Urinary bladder (tissue), 4 donors: Measurements from ENCODE around the gene HRH1. TPM values are rescaled to one million over a fixed set of nuclear protein-coding genes. Genes with fewer than 3 reads are reported as not detected.
"Not testable (repeated sequence)": the region's sequence is repeated elsewhere in the genome, so short reads cannot be mapped to it uniquely, and the experiment has no call there.

Source experiments
- DNase-seq: peaks from one replicate; pipeline ENCODE4 v3.0.0-alpha.2; 2015; ENCODE audit errors: extremely low spot score
- H3K27ac ChIP-seq: one replicate; pipeline ENCODE4 v1.5.1; 2013; ENCODE audit warnings: low read depth, mild to moderate bottlenecking, moderate library complexity
- H3K36me3 ChIP-seq: one replicate; pipeline ENCODE4 v1.6.1; 2013; ENCODE audit warnings: mild to moderate bottlenecking, moderate library complexity; ENCODE audit not compliant: insufficient read depth
- H3K4me1 ChIP-seq: one replicate; pipeline ENCODE4 v1.6.1; 2013; ENCODE audit warnings: mild to moderate bottlenecking, moderate library complexity; ENCODE audit not compliant: insufficient read depth
- H3K4me3 ChIP-seq: one replicate; pipeline ENCODE4 v1.5.1; 2013; ENCODE audit warnings: low read depth, low read length
- WGBS: extraction: QIAGEN DNeasy Blood & Tissue Kit; methylation state at CpG from one replicate; pipeline ENCODE4 v1.1.7; 2013; 5-methylcytosine and 5-hydroxymethylcytosine counted together
- polyA plus RNA-seq: library from polyadenylated mRNA; stranded (reverse); fragments of 200-250 nt; gene quantifications from one replicate; pipeline ENCODE4 v1.2.3, GENCODE V29; 2013
- total RNA-seq: library from RNA; depleted of rRNA; stranded (reverse); fragments of >200 nt; gene quantifications from one replicate; pipeline ENCODE4 v1.2.3, GENCODE V29; 2014
- donor health status: healthy with polysubstance abuse.
- donor health status: healthy.

HRH1 gene, protein sequence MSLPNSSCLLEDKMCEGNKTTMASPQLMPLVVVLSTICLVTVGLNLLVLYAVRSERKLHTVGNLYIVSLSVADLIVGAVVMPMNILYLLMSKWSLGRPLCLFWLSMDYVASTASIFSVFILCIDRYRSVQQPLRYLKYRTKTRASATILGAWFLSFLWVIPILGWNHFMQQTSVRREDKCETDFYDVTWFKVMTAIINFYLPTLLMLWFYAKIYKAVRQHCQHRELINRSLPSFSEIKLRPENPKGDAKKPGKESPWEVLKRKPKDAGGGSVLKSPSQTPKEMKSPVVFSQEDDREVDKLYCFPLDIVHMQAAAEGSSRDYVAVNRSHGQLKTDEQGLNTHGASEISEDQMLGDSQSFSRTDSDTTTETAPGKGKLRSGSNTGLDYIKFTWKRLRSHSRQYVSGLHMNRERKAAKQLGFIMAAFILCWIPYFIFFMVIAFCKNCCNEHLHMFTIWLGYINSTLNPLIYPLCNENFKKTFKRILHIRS
- total RNA-seq (19.0 TPM), polyA plus RNA-seq (6.3 TPM)

- Histone ChIP-seq H3K4me3 (peak within 1 kb of the TSS; percentile 32), H3K4me1 (no peaks in the 10 kb centered on the region), H3K36me3 (no peaks in the 10 kb centered on the region), H3K27ac (peak within 1 kb of the TSS; percentile 28)
- DNase-seq, result no peak
- WGBS, result 2% methylated on average over 98 of the region's 98 CpGs
Observed at GRCh38 chr3:11154036-11154952, at the start of gene HRH1. Gene HRH1 (plus strand): TSS chr3:11154493. CDS start chr3:11259038, 104,545 bp downstream.

GRCh38 chr3:11113316-11113715, 41.0 kb upstream of the HRH1 start:
- H3K36me3 ChIP-seq, H3K4me3 ChIP-seq, DNase-seq, H3K4me1 ChIP-seq, H3K27ac ChIP-seq: not testable (repeated sequence)
- WGBS, result 73% methylated on average over 2 of the region's 2 CpGs

DNA sequence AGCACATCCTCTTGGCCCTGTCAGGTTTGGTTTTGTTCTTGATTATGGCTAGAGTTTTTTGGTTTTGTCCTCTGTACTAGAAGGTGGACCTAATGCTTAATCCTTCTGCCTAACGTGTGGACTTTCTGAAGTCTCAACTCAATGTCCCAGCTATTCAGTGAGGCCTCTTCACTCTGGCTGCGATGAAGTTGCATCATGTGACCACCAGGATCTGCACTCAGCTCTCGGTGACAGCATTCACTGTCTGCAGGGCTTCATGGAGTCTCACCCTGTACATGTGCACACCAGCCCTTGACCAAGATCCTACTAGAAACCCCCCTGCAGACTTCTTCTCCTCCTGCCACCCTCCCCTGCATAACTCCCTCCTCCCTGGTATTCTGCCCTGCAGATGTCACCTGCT, 38.7 kb upstream of the HRH1 start:
- H3K4me3 ChIP-seq, result no peak overlapping the region
- H3K4me1 ChIP-seq, result no peaks in the 10 kb centered on the region
- no peak for DNase-seq
- no peaks in the 10 kb centered on the region for H3K36me3 ChIP-seq
- no peak overlapping the region for H3K27ac ChIP-seq
- WGBS, result 78% methylated on average over 3 of the region's 3 CpGs

DNA sequence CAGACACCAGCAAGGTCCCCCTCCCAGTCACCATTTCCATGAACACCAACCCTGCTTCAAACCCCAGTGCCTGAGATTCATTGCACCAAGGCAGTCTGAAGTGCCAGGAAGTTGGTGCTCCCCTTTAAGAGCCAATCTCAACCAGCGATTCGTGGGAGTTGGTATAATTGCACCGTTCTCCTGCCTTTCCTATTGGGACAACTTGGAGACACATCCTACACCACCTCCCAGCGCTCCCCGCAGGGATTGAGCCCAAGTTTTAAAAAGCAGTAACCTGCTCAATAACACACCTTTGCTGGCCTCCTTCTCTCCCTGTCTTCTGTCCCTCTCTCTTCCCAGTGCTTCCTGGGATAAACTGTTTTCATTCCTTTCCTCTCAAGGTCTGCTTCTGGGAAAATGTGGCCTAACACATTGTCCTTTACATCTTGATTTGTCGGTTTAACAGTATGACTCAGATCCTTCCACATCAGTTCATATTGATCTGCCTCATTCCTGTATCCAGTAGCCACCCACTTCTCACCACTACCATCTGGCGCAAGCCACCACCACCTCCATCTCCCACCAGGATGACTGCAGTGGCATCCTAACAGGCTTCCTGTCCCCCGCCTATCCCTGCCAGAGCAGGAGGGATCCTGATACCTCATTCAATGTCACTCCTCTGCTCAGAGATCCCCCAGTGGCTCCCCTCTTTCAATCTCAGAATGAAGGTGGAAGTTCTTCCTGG, 37.8 kb upstream of the HRH1 start:
- H3K27ac ChIP-seq, result no peak overlapping the region
- H3K4me3 ChIP-seq, result no peak overlapping the region
- DNase-seq, result no peak
- no peaks in the 10 kb centered on the region for H3K4me1 ChIP-seq
- WGBS, result 88% methylated on average over 8 of the region's 8 CpGs
- no peaks in the 10 kb centered on the region for H3K36me3 ChIP-seq

- Histone ChIP-seq H3K4me1 (no peaks in the 10 kb centered on the region), H3K27ac (no peak overlapping the region), H3K4me3 (no peak overlapping the region), H3K36me3 (no peaks in the 10 kb centered on the region)
- WGBS, result 77% methylated on average over 10 of the region's 10 CpGs
- no peak for DNase-seq
Observed at GRCh38 chr3:11117591-11117990, 36.7 kb upstream of the HRH1 start.

GRCh38 chr3:11118181-11118682, 36.1 kb upstream of the HRH1 start:
- no peak for DNase-seq
- 64% methylated on average over 8 of the region's 8 CpGs for WGBS
- Histone ChIP-seq H3K4me3 (no peak overlapping the region), H3K4me1 (no peaks in the 10 kb centered on the region), H3K27ac (no peak overlapping the region), H3K36me3 (no peaks in the 10 kb centered on the region)

DNA sequence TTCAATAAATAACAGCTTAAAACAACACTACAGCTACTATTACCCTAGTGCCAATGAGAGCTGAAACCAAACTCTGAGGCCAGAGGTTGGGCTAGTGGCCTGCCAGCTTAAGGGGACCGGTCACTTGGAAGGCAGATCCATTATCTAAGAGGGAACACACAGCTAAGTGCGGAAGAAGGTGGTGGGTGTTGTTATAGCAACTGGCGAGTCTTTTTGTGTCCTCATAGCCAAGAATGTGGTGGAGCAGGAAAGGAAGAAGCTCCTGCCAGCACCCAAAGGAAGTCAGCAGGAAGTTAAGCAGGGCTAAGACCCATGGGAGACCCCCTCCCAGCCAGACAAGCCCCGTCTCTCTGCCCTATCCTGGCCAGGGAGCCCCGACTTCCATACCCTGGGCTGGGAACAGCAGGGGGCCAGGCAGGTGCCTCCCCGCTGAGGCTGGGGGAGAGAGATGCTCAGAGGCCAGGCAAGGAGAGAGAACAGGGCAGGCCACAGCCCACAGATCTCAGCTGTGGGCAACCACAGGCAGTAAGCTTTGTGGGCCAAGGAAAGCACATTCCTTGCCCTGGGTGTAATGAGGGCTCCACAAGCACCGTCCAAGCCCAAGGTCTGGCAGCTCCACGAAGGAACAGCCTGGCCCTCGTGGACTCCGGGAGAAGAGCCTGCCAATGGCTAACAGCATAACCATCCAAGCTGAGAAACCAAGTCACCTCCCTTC, 34.0 kb upstream of the HRH1 start:
- Histone ChIP-seq H3K4me1 (no peaks in the 10 kb centered on the region), H3K27ac (no peak overlapping the region), H3K36me3 (no peaks in the 10 kb centered on the region), H3K4me3 (no peak overlapping the region)
- DNase-seq, result no peak
- 66% methylated on average over 10 of the region's 10 CpGs for WGBS

DNA sequence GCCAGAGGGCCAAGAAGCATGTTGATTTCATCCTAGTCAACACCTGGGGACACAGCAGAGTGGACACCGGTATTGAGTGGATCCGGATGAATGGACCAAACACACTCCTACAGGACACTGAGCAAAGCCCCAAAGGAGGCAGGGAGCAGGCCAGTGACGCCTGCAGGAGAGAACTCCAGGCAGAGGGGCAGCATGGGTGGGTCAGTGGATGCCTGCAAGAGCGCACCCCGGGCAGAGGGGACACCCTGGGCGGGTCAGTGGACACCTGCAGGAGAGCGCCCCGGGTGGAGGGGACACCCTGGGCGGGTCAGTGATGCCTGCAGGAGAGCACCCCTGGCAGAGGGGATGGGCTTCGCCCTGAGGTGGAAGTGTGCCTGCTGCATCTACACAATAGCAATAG, 27.6 kb upstream of the HRH1 start:
- no peaks in the 10 kb centered on the region for H3K4me1 ChIP-seq
- 90% methylated on average over 10 of the region's 10 CpGs for WGBS
- no peak for DNase-seq
- no peaks in the 10 kb centered on the region for H3K36me3 ChIP-seq
- H3K4me3 ChIP-seq, result no peak overlapping the region
- H3K27ac ChIP-seq, result no peak overlapping the region

DNA sequence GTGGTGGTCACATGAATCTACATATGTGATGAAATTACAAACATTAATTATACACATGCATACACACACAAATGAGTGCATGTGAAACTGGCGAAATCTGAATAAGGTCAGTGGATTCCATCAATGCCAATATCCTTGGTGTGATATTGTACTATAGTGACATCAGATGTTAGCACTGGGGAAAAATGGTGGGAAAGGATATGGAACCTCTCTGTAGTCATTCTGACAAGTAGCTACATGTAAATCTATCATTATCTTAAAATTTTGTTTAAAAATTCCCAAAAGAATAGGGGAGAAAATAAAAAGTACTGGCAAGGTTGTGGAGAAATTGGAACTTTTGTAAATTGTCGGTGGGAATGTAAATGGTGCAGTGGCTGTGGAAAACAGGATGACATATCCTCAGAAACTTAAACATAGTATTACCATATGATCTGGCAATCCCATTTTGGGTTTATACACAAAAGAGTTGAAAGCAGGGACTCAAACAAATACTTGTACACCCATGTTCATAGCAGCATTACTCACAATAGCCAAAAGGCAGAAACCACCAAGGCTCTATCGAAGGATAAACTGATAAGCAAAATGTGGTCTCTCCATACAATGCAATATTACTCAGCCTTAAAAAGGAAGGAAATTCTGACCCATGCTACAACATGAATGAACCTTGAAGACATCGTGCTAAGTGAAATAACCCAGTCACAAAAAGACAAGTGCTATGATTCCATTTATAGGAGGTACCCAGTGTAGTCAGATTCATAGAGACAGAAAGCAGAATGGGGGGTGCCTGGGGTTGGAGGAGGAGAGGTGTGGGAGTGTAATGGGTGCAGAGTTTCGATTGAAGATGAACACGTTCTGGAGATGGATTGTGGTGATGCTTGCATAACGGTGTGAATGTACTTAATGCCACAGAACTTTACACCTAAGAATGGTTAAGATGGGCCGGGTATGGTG, 25.3 kb upstream of the HRH1 start:
- no peaks in the 10 kb centered on the region for H3K36me3 ChIP-seq
- no peaks in the 10 kb centered on the region for H3K4me1 ChIP-seq
- no peak overlapping the region for H3K4me3 ChIP-seq
- H3K27ac ChIP-seq, result no peak overlapping the region
- WGBS, result 89% methylated on average over 8 of the region's 8 CpGs
- no peak for DNase-seq

DNA sequence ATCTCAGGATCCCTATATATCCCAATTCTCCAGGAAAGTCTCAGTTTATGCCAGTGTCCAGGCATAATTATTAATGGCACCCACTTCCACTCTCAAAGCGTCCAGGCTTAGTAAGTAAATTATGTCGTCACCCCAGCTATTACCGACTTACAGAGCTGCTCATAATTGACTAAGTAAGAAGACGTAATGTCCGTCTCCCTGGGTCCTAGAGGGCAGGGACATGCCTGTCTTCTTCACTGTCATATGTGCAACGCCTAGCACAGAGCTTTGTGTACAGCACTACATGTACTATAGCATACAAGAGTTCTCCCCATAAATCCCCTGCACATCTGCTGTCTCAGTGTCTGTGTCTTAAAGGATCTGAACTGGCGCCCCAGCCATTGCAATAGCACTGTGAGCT, 23.9 kb upstream of the HRH1 start:
- WGBS, result 82% methylated on average over 7 of the region's 7 CpGs

DNA sequence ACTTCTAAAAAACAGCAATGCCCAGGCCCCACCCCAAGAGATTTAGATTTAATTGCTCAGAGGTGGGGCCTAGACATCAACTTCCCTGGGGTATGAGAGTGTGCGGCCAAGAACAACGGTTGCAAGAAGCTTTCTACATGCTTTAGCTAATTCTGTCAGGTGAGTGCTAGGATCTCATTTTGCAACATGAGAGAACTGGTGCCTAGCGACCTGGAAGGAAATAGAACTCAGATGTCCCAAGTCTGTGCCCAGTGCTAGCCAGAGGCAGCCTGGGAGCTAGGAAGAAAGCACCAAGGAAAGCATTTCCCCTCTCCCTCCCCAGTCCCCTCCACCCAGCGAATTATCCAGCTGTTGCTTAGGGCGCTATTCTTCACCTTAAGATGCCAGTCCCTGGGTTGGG, 22.9 kb upstream of the HRH1 start:
- H3K4me1 ChIP-seq, result no peaks in the 10 kb centered on the region
- no peak for DNase-seq
- 68% methylated on average over 5 of the region's 5 CpGs for WGBS
- H3K36me3 ChIP-seq, result no peaks in the 10 kb centered on the region
- no peak overlapping the region for H3K4me3 ChIP-seq
- no peak overlapping the region for H3K27ac ChIP-seq

More for the DNA sequence above, 23.9 kb upstream of the HRH1 start:
- H3K4me3 ChIP-seq, result no peak overlapping the region
- no peak overlapping the region for H3K27ac ChIP-seq
- DNase-seq, result no peak
- no peaks in the 10 kb centered on the region for H3K4me1 ChIP-seq
- H3K36me3 ChIP-seq, result no peaks in the 10 kb centered on the region

- not testable (repeated sequence) for DNase-seq, H3K4me1 ChIP-seq, H3K27ac ChIP-seq, H3K4me3 ChIP-seq, H3K36me3 ChIP-seq
- WGBS, result 86% methylated on average over 7 of the region's 7 CpGs
Observed at GRCh38 chr3:11131886-11132285, 22.4 kb upstream of the HRH1 start.
